ENCODE measurements around the gene AFDN. TPM values are rescaled to one million over a fixed set of nuclear protein-coding genes. Genes with fewer than 3 reads are reported as not detected.

AFDN gene
- total RNA-seq, 2 experiments from 2014 or later, result 29.9 to 37.7 TPM

GRCh38 chr6:167981916-167982462 is 155.3 kb downstream of the AFDN start:
- H3K4me1 Mint-ChIP-seq, result peaks cover 2% of the 10 kb centered on the region
- H3K36me3 Mint-ChIP-seq, result peaks cover 1% of the 10 kb centered on the region
- H3K4me3 Mint-ChIP-seq, result no peak overlapping the region
- ATAC-seq (ENCODE audit: low read depth) (no peak), DNase-seq (no peak)
- POLR2A ChIA-PET, result no interaction called here
- no peaks in the 10 kb centered on the region for H3K9me3 Mint-ChIP-seq
- H3K27me3 Mint-ChIP-seq, result no peaks in the 10 kb centered on the region
- no peak overlapping the region for H3K27ac Mint-ChIP-seq

GRCh38 chr6:167984144-167984719 is 157.5 kb downstream of the AFDN start:
- Mint-ChIP-seq H3K27me3 (no peaks in the 10 kb centered on the region), H3K27ac (no peak overlapping the region), H3K4me1 (peaks cover 2% of the 10 kb centered on the region), H3K9me3 (no peaks in the 10 kb centered on the region), H3K36me3 (peaks cover 1% of the 10 kb centered on the region), H3K4me3 (no peak overlapping the region)
- DNase-seq (no peak), ATAC-seq (ENCODE audit: low read depth) (no peak)
- POLR2A ChIA-PET, result no interaction called here

GRCh38 chr6:167984876-167985604 is 158.3 kb downstream of the AFDN start:
- peaks cover 2% of the 10 kb centered on the region for H3K4me1 Mint-ChIP-seq
- POLR2A ChIA-PET, result no interaction called here
- ATAC-seq (ENCODE audit: low read depth) (no peak), DNase-seq (no peak)
- no peaks in the 10 kb centered on the region for H3K27me3 Mint-ChIP-seq
- peaks cover 1% of the 10 kb centered on the region for H3K36me3 Mint-ChIP-seq
- no peaks in the 10 kb centered on the region for H3K9me3 Mint-ChIP-seq
- no peak overlapping the region for H3K4me3 Mint-ChIP-seq
- no peak overlapping the region for H3K27ac Mint-ChIP-seq

GRCh38 chr6:167985911-167986595 is 159.3 kb downstream of the AFDN start:
- Mint-ChIP-seq H3K27me3 (no peaks in the 10 kb centered on the region), H3K4me3 (no peak overlapping the region), H3K4me1 (no peaks in the 10 kb centered on the region), H3K9me3 (no peaks in the 10 kb centered on the region), H3K36me3 (peaks cover 1% of the 10 kb centered on the region), H3K27ac (no peak overlapping the region)
- no peak for DNase-seq
- ATAC-seq (ENCODE audit: low read depth), result no peak
- POLR2A ChIA-PET, result no interaction called here

- H3K4me1 Mint-ChIP-seq, result no peaks in the 10 kb centered on the region
- no peaks in the 10 kb centered on the region for H3K27me3 Mint-ChIP-seq
- POLR2A ChIA-PET, result no interaction called here
- H3K36me3 Mint-ChIP-seq, result peaks cover 1% of the 10 kb centered on the region
- H3K9me3 Mint-ChIP-seq, result no peaks in the 10 kb centered on the region
- H3K27ac Mint-ChIP-seq, result no peak overlapping the region
- no peak for ATAC-seq (ENCODE audit: low read depth)
- H3K4me3 Mint-ChIP-seq, result no peak overlapping the region
- no peak for DNase-seq
Observed at GRCh38 chr6:167987396-167988153, 160.9 kb downstream of the AFDN start.

GRCh38 chr6:167988154-167988495 is 161.4 kb downstream of the AFDN start:
- no peak for ATAC-seq (ENCODE audit: low read depth)
- H3K27ac Mint-ChIP-seq, result no peak overlapping the region
- H3K27me3 Mint-ChIP-seq, result no peaks in the 10 kb centered on the region
- no peaks in the 10 kb centered on the region for H3K9me3 Mint-ChIP-seq
- no peak for DNase-seq
- no peak overlapping the region for H3K4me3 Mint-ChIP-seq
- POLR2A ChIA-PET, result no interaction called here
- H3K4me1 Mint-ChIP-seq, result no peaks in the 10 kb centered on the region
- no peaks in the 10 kb centered on the region for H3K36me3 Mint-ChIP-seq

GRCh38 chr6:167988945-167989841 is 162.5 kb downstream of the AFDN start:
- ATAC-seq (ENCODE audit: low read depth), result no peak
- POLR2A ChIA-PET, result no interaction called here

GRCh38 chr6:167990016-167990945 is 163.6 kb downstream of the AFDN start:
- ATAC-seq (ENCODE audit: low read depth) (no peak), DNase-seq (no peak)
- Mint-ChIP-seq H3K4me3 (no peak overlapping the region), H3K36me3 (no peaks in the 10 kb centered on the region), H3K27me3 (no peaks in the 10 kb centered on the region), H3K9me3 (no peaks in the 10 kb centered on the region), H3K27ac (no peak overlapping the region), H3K4me1 (no peaks in the 10 kb centered on the region)
- POLR2A ChIA-PET, result no interaction called here

More at GRCh38 chr6:167988945-167989841, 162.5 kb downstream of the AFDN start:
- no peaks in the 10 kb centered on the region for H3K36me3 Mint-ChIP-seq
- H3K9me3 Mint-ChIP-seq, result no peaks in the 10 kb centered on the region
- no peaks in the 10 kb centered on the region for H3K27me3 Mint-ChIP-seq
- no peak for DNase-seq
- no peak overlapping the region for H3K27ac Mint-ChIP-seq
- no peaks in the 10 kb centered on the region for H3K4me1 Mint-ChIP-seq
- no peak overlapping the region for H3K4me3 Mint-ChIP-seq

- ATAC-seq (ENCODE audit: low read depth) (no peak), DNase-seq (no peak)
- Mint-ChIP-seq H3K27ac (no peak overlapping the region), H3K4me3 (no peak overlapping the region), H3K27me3 (no peaks in the 10 kb centered on the region), H3K4me1 (no peaks in the 10 kb centered on the region), H3K36me3 (no peaks in the 10 kb centered on the region), H3K9me3 (no peaks in the 10 kb centered on the region)
- POLR2A ChIA-PET, result no interaction called here
Observed at GRCh38 chr6:167993169-167993568, 166.5 kb downstream of the AFDN start.

GRCh38 chr6:167993831-167994230 is 167.1 kb downstream of the AFDN start:
- ATAC-seq (ENCODE audit: low read depth) (no peak), DNase-seq (no peak)
- no peaks in the 10 kb centered on the region for H3K9me3 Mint-ChIP-seq
- POLR2A ChIA-PET, result no interaction called here
- H3K27ac Mint-ChIP-seq, result no peak overlapping the region
- H3K27me3 Mint-ChIP-seq, result no peaks in the 10 kb centered on the region
- no peak overlapping the region for H3K4me3 Mint-ChIP-seq
- H3K4me1 Mint-ChIP-seq, result no peaks in the 10 kb centered on the region
- no peaks in the 10 kb centered on the region for H3K36me3 Mint-ChIP-seq

- Mint-ChIP-seq H3K27ac (no peak overlapping the region), H3K27me3 (no peaks in the 10 kb centered on the region), H3K36me3 (no peaks in the 10 kb centered on the region), H3K9me3 (no peaks in the 10 kb centered on the region), H3K4me1 (no peaks in the 10 kb centered on the region), H3K4me3 (no peak overlapping the region)
- no peak for DNase-seq
- POLR2A ChIA-PET, result no interaction called here
- ATAC-seq (ENCODE audit: low read depth), result no peak
Observed at GRCh38 chr6:167995302-167995701, 168.6 kb downstream of the AFDN start.

GRCh38 chr6:167995731-167996151 is 169.0 kb downstream of the AFDN start:
- no peak for ATAC-seq (ENCODE audit: low read depth)
- no peaks in the 10 kb centered on the region for H3K36me3 Mint-ChIP-seq
- no peaks in the 10 kb centered on the region for H3K9me3 Mint-ChIP-seq
- no peaks in the 10 kb centered on the region for H3K4me1 Mint-ChIP-seq
- no peak overlapping the region for H3K27ac Mint-ChIP-seq
- POLR2A ChIA-PET, result no interaction called here
- H3K4me3 Mint-ChIP-seq, result no peak overlapping the region
- DNase-seq, result no peak
- H3K27me3 Mint-ChIP-seq, result no peaks in the 10 kb centered on the region
